NT2/D1 (cell line): ENCODE measurements around the gene EFCAB8.
"Not testable (repeated sequence)": the region's sequence is repeated elsewhere in the genome, so short reads cannot be mapped to it uniquely, and the experiment has no call there.

Experiments
- SUZ12 ChIP-seq: IDR thresholded peaks from 2 replicates; pipeline ENCODE4 v1.6.1; 2011; ENCODE audit not compliant: insufficient read length, insufficient read depth; ENCODE audit errors: extremely low read depth
- YY1 ChIP-seq: IDR thresholded peaks from 2 replicates; pipeline ENCODE4 v1.6.1; 2011; ENCODE audit not compliant: insufficient read length, insufficient read depth
- ZNF274 ChIP-seq: IDR thresholded peaks from 2 replicates; pipeline ENCODE4 v1.6.1; 2011; ENCODE audit warnings: mild to moderate bottlenecking, low read depth, low read length

- not testable (repeated sequence) for TF ChIP-seq YY1, ZNF274, SUZ12
Measured at GRCh38 chr20:32870526-32870925, 11.8 kb downstream of the EFCAB8 start.
